Measurements from ENCODE around the gene RHOV.
A peak's percentile ranks its signal among the peaks of the same experiment; 100 is the strongest.
"Not testable (repeated sequence)": the region's sequence is repeated elsewhere in the genome, so short reads cannot be mapped to it uniquely, and the experiment has no call there.

The RHOV gene

DNA sequence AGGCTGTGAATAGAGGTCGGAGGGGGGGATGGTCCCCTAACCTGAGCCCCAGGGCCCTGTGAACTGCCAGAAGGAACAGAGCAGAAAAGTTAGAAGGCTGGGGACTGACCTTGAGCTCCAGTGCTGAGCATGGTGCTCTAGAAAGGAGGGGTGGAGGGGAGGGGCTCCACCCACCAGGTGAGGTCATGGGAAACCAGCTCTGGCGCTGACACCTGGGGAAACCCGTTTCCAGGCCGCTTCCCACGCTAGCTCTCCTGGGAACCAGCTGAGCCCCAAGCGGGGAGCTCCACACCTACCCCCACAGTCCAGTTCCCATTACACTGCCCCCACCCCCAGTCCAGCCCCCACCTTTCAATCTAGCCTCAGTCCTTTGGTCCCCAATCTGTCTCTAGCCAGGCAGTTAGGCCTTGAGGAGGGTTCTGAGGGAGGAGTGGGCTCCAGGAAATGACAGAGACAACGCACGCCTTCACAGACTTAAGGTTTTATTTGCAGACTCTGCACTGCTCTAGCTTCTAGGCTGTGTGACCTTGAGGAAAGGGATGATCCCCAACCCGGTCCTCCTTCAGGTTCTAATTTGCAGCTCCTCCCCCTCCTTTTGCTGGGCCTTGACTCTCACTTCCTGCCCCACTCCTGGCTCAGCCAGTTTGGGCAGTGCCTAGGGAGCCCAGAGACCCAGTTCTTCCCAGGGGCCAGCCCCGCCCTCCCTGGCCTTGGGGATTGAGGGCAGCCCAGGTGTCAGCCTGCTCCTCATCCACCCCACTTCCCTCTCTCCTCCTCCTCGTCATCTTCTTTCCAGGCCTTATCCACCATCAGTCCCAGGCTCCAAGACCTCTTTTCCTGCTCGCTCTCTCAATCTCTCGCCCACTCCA is 2.1 kb downstream of the RHOV start:
- DNase-seq, result no peak

DNA sequence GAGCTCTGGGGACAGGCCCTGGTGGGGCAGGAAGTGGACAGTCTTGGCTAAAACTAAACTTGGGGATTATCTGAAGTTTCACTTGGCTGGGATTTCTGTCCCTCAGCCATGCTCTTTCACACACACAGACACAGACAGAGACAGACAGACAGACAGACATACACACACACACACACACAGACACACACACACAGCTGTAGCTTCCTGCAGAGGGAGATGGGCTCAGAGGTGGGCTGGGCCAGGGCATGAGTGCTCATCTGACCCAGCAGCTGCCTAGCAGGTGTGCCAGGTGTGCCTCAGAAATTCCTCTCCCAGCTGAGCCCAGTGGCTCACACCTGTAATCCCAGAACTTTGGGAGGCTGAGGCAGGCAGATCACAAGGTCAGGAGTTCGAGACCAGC is 3.3 kb downstream of the RHOV start:
- no peak for DNase-seq

DNA sequence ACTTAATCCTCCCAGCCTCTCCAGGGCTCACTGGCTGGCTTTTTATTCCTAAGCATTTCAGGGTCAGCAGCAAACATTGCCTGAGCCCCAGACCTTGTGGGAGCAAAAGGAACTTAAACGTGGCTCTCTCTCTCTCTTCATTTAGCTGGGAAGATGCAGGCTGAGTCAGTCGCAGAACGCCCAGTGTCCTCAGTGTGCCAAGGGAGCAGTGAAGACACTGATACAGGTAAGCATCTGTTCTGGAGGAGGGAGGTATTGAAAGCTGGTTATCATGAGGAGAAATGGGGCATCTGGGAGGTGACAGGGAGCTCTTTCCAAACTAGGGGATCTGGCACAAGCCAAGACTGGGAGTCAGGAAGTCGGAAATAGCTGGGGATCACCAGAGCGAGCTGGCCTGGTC is 4.3 kb downstream of the RHOV start:
- DNase-seq, result no peak

DNA sequence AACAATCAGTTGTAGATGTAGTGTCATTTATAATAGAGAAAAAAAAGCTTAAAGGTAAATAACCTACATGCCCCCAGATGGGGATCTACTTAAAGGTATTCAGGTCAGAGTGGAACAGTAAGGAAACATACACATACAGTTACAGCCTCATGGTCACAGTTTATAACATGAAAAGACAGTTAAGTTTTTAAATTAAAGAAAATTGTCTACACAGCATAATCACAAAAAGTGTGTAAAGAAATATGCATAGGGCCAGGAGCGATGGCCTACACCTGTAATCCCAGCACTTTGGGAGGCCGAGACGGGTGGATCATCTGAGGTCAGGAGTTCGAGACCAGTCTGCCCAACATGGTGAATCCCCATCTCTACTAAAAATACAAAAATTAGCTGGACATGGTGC is 6.8 kb downstream of the RHOV start:
- no peak for DNase-seq

DNA sequence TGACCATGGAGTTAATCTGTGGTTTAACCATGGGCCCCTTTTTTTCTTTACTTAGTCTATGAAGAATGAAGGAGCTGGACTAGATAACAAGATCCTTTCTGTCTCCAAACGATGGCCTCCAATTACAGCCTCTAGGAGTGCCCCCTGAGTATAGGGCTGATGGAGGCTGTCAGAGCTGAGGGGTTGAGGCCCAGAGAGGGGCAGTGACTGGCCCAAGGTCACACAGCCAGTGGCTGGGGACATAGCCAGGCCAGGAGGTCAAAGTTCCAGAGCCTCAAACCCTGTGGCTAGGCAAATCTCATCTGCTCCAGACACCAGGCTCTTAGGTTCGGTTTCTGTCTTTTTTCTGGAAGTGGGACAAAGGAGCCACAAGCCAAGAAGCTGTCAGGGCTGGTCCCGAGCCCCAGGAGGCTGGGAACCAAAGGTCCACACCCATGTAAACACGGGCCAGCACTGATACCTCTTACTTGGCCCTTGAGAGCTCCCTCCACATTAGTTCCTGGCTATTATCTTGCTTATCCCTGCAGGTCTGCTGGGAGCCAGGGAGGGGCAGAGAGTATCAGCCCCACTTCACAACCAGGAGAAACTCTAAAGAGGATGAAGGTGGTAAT is 10.3 kb downstream of the RHOV start:
- no peak for DNase-seq

DNA sequence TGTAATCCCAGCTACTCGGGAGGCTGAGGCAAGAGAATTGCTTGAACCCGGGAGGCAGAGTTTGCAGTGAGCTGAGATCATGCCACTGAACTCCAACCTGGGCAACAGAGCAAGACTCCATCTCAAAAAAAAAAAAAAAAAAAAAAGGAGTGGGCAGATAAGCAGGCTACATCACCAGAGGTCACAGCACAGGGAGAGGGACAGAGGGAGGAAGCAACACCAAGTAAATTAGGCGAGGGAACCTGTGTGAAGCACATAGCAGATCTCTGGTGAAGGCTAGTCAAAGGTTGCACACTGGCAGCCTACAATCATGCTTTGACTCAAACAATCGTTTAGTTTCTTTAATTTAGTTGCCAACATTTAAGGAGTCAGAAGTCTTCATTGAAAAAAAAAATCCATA is 12.9 kb downstream of the RHOV start:
- DNase-seq, result not testable (repeated sequence)

DNA sequence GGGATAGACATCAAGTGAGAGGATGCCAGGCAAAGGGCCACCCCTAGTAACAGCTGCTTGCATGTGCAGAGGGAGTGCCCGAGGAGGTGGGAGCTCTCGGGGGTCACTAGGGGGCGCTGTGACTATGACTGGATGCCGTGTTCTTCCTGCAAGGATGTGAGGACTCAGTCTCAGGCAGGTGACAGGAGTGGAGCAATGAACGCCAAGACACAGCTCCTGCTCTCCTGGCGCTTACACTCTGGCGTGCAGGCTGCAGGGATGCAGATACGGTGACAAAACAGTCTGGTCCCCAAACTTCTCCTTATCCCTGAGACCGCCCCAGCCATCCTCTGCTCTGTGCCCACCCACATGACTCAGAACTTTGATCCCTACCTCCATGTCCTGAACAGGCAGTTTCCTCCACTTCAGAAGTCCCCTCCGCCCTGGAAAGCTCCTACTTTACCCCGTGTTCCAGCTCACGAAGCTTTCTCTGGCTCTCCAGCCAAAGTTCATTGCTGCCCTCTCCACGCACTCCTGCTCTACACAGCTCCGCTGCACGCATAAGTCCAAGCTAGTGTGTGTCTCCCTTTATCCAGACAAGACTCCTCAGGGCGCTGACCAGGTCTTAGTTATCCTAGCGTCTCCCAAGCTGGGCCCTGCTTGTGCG is 14.7 kb downstream of the RHOV start:
- DNase-seq, result peak; percentile 51

DNA sequence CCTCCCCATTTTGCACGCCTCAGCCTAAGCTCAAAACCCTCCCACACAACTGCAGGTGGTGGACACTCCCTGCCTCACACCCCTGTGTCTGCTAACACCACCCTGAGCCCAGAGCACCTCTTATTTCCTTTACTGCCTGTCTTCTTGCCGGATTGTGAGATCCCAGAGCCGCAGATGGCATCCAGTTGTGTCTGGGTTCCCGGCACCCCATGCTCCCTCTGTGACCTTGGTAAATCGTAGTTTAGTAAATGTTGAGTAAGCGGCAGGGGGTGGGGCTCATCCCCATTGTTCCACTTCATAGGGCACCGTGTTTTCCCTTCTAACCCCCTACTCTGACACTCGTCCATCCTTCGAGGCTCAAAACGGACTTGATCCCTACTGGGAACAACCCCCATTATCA is 15.3 kb downstream of the RHOV start:
- no peak for DNase-seq

DNA sequence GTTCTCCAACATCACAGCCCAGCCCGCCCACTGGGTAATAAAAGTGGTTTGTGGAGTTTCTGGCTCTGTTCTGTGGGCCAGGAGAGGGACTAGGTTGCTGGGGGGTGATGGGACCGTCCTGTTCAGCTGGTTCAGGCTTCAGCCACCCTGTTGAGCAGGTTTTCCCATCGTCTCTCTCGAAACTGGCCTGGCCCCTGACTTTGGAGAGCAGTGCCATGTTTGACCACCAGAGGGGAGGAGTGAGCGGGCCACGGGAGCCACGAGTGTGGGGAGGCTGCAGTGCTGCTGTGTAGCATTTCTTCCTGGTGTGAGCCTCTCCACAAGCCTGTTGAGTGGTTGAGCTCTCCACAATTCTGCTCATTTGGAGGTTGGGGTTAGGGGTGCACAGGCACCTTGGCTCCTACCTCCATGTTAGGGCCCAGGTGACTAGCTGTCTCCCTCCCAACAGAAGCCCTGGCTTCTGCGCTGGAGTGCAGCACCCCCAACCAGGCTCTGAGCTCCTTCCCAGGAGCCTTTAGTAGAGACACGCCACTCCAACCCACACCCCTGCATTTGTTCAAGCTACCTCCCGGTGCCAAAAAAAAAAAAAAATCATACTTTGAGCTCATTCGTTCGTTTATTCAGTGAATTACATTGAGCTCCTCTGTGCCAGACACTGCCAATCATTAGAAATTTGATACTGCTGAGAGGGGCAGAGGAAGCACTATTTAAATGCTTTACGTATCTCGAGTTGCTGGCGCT is 16.3 kb downstream of the RHOV start:
- DNase-seq, result peak; percentile 87

DNA sequence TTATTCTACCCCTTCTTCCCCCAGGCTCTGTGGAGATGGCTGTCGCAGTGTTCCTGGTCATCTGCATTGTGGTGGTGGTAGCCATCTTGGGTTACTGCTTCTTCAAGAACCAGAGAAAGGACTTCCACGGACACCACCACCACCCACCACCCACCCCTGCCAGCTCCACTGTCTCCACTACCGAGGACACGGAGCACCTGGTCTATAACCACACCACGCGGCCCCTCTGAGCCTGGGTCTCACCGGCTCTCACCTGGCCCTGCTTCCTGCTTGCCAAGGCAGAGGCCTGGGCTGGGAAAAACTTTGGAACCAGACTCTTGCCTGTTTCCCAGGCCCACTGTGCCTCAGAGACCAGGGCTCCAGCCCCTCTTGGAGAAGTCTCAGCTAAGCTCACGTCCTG is 17.3 kb downstream of the RHOV start:
- no peak for DNase-seq

DNA sequence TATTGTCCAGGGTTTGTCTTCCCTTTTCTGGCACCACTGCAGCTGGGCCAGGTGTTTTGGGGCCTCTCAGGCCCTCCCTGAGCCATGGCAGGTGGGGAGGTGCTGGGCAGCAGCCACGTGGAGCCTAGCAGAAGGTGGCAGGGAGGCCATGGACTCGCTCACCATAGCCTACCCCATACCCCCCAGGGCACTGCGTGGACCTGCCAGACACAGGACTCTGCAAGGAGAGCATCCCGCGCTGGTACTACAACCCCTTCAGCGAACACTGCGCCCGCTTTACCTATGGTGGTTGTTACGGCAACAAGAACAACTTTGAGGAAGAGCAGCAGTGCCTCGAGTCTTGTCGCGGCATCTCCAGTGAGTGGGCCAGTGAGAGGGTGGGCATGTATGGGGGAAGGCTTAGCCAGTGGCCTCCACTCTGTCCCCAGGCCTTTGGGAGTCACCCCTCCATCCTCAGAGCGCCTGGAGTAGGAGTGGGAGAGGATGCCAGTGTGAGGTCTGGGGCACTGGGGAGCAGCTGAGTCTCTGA is 18.3 kb downstream of the RHOV start:
- DNase-seq, result no peak

DNA sequence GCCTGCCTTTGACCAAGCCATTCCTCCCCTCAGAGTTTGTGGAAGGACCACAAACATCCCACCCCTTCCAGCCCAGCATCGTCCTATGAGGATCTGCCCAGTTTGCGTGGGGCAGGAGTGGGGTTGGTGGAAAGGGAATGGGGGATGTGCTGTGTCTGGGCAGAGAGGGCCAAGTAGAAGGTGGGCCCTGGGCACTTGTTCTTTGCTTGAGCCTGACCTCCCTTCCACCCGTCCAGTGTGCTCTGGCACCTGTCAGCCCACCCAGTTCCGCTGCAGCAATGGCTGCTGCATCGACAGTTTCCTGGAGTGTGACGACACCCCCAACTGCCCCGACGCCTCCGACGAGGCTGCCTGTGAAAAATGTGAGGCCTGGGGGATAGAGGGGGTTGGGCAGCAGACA is 19.9 kb downstream of the RHOV start:
- DNase-seq, result no peak

DNA sequence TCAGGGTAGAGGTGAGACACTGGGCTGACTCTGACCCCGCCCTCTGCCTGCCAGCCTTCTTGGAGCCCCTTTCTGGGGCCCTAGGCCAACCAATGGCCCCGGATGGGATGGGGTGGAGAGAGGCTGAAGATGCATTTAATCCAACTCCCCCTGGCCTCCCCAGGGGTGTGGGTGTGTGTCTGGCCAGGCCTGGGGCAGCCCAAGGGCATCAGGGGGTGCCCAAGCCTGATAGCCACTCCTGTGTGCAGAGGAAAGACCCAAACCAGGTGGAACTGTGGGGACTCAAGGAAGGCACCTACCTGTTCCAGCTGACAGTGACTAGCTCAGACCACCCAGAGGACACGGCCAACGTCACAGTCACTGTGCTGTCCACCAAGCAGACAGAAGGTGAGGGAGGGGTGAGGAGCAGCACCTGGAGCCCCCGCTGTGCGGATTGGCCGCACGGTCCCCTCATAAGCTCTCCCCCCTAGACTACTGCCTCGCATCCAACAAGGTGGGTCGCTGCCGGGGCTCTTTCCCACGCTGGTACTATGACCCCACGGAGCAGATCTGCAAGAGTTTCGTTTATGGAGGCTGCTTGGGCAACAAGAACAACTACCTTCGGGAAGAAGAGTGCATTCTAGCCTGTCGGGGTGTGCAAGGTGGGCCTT is 20.7 kb downstream of the RHOV start:
- no peak for DNase-seq

DNA sequence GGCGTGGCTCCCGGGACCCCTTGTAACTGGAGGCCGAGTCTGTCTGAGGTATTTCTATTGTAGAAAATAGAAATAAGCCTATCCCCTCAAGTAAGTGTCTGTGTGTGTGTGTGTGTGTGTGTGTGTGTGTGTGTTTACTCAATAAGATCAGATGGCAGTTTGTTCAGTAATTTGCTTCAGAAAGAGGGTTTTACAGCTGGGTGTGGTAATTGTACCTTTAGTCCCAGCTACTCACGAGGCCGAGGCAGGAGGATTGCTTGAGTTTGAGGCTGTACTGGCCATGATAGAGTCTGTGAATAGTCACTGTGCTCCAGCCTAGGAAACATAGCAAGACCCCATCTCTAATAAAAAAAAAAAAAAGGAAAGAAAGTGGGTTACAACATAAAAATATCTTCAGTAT is 21.5 kb downstream of the RHOV start:
- no peak for DNase-seq

DNA sequence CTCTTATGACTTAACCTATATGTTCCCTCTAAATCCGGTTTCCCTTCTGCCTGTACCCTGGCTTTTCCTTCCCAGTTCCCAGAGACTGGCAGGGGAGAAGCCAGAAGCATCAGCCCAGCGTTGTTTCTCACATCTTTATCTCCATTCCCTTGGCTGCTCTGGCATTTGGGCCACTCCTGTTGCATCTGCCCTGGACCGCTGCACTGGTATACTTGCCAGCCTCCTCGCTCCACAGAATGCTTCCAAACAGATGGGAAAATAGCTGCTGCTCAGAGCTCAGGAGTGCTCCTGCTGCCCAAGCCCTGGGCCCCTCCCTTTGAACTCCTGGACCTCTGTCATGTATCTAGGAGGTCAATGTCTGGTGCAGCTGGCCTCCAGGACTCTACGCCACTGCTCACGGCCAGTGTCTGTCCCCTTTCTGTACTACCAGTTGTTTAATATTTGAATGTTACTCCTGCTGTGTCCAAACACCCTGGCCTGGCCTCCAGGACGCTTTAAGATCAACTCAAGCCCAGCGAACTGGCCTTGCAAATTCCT is 23.4 kb downstream of the RHOV start:
- no peak for DNase-seq

DNA sequence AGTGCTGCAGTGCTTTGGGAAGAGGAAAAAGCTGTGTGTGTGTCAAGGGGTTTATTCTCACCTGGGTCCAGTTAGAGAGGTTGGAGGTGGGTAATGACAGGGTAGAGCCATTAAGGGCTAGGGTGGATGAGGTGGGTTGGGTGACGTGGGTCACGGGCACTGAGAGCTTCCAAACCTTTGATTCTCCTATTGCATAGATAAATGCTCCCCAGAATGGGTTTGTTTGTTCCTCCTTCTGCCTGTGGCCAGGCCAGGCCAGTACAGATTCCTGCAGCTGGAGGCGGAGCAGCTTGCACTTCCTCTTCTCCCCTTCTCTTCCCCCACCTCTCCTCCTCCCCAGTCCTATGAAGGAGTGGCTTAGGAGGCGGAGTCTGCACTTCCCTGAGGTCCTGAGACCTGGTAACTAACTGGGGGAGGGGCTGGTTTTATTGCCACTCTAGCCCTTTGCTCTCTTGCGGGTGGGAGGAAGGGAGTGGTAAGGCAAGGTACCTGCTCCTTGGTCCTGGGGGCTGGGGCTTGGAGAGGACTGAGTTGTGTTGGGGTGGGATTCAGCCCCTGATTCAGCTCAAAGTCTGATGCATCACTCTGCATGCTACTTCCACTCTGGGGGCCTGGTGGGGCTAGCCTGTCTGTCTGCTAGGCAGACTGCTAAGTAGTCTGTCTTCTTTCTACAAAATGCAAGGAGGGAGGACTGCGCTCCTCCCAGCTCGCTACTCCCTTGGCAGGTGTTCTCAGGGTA is 26.6 kb downstream of the RHOV start:
- DNase-seq, result no peak

DNA sequence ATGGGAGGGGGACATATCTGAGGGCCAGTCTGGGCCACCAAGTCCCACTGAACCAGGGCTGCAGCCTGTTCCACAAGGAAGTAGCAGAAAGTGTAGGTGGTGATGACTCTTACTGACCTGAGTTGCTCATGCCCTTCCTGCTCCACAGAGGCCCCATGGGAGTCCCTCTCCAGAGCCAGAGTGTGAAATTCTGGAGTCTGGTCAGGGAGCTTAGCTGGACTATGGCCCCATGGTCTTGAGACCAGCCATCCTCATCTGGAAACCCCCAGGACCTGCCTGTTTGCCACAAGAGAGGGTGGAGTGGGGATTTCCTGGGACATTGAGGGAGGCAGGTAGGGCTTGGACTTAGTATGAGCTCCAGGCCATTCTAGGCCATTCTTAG is 27.2 kb downstream of the RHOV start:
- no peak for DNase-seq

DNA sequence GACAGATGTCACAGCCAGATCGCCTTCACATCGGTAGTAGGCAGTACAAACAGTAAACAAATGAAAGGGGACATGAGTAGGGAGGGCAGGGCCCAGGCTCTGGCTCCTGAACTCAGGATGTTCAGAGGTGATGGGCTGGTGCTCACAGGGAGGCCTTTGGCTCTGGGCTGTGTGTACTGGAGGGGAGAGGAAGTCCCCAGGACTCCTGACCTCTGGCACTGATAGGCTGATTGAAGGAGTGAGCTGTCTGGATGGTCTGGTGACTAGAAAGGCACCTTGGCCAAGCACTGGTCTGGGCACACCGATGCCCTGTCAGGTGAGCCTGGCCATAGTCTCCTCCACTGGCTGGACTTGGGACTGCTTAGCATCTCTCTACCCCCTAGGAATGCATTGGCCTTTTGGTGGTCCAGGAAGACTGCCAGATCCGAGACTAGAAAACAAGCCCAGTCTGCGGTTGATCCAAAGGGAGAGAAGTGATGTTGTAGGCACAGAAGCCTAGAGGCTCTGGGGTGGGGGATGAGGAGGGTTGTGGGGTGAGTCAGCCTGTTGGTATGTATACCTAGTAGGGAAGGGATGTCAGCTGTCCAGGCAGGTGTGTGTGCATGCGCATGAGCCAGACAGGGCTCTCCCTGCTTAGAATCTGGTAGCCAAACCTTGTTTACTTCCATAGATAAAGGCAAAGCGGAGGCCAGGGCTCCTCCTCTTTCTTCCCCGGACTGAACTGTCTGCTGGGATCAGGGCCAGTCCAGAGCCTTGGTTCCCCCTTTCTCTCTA is 28.3 kb downstream of the RHOV start:
- DNase-seq, result peak; percentile 19

DNA sequence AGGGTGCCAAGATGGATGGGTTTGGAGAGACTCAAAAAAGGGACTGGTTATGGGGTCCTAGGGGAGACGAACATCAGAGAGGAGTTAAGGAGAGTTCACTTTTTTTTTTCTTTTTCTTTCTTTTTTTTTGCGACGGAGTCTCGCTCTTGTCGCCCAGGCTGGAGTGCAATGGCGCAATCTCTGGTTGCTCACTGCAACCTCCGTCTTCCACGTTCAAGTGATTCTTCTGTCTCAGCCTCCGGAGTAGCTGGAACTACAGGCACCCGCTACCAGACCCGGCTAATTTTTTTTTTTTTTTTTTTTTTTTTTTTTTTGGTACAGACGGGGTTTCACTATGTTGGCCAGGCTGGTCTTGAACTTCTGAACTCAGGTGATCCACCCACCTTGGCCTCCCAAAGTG is 29.0 kb downstream of the RHOV start:
- DNase-seq, result no peak

DNA sequence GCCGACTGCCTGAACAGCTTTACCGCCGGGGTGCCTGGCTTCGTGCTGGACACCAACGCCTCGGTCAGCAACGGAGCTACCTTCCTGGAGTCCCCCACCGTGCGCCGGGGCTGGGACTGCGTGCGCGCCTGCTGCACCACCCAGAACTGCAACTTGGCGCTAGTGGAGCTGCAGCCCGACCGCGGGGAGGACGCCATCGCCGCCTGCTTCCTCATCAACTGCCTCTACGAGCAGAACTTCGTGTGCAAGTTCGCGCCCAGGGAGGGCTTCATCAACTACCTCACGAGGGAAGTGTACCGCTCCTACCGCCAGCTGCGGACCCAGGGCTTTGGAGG is 29.4 kb downstream of the RHOV start:
- peak; percentile 32 for DNase-seq
